HG02610 (cell line): Measurements from ENCODE around the gene ACRBP.

ENCODE experiments used
- ATAC-seq: cut with Tn5 transposase; IDR thresholded peaks from one replicate; pipeline ENCODE4 v1.9.1; 2021; ENCODE audit warnings: mild to moderate bottlenecking, moderate library complexity; ENCODE audit not compliant: unreplicated experiment

Gene ACRBP

DNA sequence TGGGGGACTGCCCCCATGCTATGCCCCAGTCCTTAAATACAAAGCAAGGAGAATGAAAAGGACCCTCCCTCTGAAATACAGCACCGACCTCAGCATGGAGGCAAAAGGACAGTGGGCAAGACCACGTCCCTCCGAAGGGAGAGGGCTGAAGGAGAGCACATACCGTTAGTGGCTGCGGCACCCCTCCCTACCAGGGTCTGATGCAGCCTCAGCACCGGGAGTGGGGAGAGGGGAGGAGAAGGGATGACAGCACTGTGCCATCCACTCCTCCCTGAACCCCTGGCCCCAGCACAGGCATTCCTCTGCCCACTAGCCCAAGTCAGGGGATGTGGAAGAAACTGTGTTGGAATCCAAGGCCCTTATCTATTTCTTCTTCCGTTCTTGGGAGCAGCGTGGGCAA, 3.6 kb upstream of the ACRBP start:
- no peak for ATAC-seq

DNA sequence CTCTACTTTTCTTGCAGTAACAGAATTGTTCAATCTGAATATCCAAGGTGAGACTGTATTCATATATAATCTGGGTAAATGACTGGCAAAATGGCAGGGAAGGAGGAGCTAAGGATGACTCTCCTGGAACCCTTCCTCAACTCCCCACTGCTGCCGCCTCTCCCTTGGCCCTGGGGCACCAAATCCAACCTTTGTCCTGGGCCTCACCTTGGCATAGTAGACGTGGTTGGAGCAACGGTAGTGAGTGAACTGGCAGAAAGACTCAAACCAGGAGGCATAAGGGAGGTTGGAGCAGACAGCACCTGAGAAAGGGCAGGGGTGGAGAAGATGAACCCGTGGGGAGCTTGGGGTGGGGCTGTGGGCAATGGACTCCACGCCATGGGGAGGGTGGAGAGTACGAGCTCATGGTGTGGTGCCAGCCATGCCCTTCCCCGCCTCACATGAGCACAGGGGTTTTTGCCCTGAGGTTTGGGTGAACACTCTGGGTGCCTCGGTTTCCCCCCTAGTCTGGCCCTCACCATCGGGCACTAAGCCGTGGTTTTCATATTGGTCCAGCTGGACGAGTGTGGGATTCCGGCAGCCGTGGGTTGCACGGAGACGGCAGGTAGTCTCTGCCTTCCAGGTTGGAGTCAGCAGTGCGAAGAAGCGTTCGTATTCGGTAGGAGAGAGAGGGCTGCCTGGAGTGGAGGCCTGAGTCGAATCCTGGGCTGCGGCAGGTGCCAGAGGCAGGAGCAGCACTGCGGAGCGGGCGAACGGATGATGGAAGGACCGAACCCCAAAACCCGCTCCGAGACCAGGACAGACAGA, 753 bp downstream of the ACRBP start:
- ATAC-seq: no peak

DNA sequence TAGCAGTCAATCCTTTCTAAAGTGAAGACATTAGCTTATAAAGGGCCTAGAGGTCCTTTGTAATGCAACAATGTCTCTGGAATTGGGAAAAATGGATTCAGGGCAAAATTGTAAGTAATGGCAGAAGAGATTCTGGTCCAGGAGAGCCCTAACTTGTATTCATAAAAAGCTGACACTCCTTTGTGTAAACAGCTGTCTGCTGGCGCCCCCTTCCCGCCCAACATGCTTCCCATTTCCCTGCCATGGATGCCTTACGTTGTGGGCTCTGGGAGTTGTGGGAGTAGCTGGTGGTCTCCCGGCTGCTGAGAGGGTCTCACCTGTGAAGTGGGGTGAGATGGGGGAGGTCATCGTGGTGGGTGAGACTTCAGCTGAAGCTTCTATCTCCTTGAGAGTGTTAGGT, 2.3 kb downstream of the ACRBP start:
- ATAC-seq: no peak

DNA sequence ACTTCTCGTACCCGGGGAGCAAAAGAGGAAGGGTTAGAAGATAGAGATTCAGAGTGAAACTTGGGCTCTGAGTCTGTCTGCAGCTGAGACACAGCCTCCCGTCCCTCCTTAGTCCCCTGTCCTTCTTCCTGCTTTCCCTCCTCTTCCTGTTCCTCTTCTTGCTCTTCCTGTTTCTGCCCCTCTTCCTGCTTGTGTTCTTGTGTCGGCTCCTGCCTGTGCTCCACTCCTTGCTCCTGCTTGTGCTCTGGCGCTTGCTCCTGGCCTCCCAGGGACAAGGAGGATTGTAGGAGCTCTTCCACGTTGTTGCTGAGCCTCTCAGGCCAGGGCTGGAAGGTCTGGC, 3.0 kb downstream of the ACRBP start:
- no peak for ATAC-seq

DNA sequence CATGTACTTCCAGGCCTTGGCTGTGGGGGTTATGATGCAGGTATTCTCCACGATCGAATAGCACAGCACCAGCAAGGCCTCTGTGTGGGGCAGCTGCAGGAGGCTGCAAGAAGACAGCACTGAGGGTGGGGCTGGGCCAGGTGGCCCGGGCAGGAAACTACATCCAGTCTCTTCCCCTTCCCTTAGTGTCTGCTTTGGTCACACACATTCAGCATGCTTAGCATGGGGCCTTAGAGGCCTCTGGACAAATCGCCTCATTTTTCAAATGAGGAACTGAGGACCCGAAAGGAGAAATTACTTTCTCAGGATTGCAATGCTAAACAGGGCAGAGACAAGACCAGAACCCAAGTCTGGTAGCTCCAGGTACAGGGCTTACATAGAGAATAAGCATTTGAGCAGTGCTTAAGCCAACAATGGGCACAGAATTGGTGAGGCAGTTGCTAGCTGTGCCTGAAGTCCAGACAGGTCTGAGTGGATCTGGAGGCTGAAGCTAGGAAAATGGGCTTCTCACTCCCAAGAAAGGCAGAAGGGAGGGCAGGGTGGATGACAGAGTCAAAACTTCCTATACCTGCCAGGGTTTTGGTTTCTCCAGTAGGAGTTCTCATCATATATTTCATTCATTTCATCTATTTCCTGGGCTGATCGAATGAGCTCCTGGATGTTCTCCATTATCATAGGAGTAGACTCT, 3.5 kb downstream of the ACRBP start:
- no peak for ATAC-seq

DNA sequence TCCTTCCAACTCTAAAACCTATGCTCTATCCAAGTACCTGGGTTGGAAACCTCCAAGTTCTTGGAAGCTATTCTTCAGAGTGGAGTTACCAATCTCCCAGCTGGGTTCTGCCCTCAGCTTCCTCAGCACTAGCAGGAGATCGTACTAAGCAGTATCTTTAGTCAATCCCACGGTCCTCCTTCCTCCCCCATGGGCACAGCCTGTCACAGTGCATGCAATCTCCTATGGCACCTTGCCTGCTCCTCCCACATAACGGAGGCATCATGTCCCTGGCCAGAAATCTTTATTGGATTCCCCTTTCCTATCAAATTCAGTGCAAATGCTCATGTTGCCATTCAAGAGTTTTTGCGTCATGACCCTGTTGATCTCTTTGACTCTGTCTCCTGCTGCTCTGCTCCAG, 6.1 kb downstream of the ACRBP start:
- ATAC-seq: no peak

DNA sequence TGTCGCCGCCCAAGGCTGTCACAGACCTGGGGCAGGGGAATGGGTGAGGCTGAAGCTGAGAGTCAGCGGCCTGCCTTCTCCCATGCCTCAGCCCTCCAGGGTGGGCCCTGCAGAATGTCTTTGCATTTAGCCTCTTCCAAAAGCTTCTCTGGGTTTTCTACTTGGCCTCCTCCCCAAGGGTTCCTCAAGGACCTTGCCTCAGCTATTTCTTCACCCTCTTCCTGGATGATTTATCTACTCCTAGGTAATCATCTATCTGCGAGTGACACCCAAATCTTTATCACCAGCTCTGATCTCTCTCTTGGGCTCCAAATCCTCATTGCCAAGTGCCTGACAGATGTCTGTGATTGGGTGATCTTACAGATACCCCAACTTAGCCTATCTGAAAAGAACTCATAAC, 6.7 kb downstream of the ACRBP start:
- no peak for ATAC-seq

DNA sequence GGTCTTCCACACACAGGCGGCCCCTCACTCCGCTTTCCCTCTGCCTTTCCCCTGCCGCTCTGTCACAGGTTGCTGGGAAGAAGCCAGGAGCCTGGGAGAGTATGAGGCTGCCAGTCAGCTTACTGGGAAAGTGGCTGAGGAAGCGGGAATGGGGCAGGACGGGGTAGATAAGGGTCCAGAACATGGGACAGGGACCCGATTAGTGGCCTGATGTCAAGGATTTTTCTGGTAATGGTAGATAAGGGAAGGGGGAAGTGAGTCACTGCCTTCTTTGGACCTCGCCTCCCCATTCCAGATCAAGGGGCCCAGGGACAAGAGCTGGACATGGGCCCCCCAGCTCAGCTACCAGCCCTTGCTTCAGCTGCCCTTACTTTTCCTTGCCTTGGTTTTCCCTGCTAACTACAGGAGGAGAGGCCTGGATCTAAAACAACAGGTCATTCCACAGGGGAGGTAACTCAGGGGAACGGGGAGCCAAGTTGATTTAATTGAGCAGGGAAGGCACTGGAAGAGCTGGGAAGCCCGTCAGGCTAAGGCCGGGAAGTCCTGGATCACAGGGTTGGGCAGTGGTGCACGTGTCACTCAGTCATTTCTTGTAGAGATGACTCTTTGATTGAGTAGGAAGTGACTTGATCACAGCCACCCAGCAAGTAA, 8.0 kb downstream of the ACRBP start:
- no peak for ATAC-seq

DNA sequence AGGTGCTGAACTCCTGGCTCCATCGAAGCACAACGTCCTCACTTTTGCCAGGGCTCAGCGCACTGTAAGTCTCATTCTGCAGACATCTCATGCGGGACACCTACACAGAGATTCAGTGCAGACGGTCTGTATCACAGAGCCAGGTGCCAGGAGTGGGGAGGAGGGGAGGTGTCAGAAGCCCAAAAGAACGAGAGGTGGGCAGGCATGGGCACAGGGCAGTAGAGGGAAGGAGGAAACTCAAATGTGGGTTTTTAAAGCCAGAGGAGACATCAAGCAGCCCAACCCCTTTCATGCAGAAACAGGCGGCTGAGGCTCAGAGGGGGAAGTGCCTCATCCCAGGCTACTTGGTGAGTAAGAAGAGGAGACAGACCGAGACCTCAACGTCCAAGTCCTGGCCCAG, 8.9 kb downstream of the ACRBP start:
- ATAC-seq: no peak

DNA sequence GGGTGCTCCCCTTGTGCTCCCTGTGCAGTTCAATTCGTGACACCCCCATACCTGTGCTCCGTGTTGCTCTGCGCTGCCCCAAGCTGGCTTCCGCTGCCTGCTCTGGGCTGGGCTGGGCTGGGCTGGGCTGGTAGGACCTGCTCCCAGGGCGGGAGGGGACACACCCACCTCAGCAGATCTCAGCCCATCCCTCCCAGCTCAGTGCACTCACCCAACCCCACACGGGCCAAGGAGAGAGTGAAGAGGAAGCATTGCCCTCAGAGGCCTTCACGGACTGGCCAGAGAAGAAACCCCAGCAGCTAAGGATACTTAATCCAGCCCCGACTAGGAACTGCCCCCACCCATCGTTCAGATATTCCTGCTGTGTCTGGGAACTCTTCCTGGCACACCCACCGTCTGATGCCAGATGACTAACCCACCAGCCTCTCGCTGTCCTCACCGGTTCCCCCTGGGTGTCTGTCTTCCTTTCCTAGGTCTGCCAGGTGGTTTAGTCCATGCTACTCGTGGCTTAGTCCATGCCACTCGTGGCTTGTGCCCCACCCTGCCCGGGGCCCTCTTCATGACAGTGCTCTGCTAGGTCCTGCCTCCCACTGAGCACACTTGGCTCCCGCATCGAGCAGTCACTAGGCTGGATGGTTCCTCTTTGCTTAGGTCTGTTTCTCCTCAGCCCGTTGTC, 11.2 kb downstream of the ACRBP start, which contains the start of gene LPAR5:
LPAR5 (minus strand) TSS at position 104 of the 676 bp plus-strand sequence. CDS start 14,711 bp downstream, outside the sequence.
- no peak for ATAC-seq

DNA sequence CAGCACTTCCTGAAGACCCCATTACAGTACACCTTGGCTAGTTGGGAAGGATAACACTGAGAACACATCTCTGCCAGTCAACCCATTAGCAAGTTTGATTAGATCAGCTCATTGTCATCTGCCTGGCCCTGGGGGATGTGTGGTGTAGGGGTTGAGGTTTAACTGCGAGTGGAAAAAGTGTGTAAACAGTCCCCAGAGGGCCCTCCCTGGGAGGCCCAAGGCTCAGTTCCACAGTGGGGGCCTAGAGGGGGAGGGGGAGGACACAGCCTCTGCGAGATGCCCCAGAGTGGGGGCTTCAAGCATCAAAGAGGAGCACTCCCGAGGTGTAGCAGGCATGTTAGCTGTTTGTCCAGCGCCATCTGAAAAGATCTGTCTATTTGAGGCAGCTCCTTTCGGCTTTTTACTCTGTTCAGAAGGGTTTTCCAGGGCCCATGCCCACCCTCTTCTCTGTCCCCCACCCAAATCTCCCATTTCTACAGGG, 11.8 kb downstream of the ACRBP start:
- no peak for ATAC-seq

DNA sequence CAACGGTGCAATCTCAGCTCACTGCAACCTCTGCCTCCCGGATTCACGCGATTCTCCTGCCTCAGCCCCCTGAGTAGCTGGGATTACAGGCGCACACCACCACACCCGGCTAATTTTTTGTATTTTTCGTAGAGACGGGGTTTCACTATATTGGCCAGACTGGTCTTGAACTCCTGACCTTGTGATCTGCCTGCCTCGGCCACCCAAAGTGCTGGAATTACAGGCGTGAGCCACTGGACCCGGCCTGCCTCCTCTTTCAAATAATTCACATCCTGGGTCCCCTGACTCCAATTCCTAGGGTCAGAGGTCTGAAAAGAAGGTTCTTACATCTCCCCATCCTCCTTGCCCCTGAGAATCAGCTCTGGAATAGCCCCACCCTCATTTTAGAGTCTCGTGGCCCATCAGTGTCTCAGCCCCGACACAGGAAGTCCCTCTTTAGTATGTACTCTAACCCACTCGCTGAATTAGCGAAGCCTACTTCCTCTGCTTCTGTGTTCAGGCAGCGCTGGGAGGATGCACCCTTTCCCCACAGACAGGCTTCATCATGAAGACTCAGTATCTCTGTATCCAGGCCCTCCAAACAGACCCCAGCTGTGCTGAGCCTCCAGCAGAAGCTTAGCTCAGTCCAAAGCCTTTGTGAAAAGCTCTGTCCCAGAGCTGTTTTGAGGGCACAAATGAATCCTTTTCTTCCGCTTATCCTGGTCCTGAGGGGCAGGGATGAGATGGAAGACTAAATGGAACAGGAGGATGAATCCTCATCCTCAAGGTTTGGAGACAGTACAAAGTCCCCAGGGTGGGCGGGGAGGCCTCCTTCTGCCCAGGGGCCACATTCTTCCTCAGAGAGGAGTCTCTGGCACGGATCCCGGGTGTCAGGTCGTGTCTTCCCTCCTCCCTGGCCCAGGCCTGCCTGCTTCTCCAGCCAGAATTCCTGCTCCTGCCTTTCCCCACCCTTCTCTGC, 14.9 kb downstream of the ACRBP start:
- ATAC-seq: peak; percentile 66

DNA sequence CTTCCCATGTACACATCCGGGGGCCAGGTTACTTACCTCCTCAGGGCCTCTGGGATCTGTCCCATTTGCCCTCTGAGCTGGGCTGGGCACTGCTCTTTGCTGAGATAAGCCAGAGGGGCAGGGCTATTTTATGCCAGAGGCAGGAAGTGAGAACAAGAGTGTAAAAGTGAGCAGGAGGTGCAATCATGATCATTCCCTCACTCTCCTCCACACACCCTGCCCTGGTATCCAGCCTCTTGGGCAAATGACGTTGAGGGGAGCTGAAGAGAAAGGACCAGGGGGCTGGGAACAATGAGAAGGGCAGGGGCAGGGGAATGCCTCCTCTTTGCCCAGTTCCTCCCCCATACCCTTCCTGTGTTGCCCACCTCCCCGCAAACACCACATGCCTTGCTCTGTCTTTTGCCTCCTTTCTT, 15.7 kb downstream of the ACRBP start:
- ATAC-seq: no peak

DNA sequence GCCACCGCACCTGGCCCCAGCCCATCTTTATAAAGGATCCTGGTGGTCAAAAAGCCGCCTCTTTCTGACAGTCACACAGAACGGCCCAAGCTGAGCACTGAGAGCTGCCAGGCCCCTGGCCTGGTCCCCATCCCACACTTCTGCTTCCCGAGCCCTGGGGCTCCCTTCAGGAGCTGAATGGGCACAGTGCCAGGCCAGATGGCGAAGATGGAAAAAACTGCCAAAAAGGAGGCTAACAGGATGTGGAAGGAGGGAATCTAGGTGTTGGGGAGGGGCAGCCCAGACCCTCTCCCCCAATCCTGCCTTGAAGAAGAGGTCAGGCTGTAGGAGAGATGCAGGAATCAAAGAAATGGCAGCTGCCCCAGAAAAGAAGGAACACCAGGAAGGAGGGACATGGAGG, 16.5 kb downstream of the ACRBP start:
- ATAC-seq: no peak

DNA sequence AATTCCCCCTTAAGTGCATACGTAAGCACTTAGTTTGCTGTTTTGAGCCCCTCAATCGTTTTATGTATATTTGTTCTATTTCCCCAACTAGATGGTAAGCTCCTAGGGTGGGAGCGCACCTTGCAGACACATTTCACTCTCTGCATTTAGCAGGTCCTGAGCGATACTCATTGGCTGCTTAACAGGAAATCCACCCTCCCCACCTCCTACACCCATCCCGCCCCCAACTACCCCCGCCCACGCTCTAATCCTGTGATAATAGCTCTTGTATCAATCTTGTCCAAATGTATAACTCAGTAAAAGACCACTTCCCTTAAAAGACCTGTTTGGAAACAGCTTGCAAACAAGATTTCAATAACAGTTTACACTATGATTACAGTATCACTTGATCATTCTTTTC, 19.6 kb downstream of the ACRBP start:
- no peak for ATAC-seq

DNA sequence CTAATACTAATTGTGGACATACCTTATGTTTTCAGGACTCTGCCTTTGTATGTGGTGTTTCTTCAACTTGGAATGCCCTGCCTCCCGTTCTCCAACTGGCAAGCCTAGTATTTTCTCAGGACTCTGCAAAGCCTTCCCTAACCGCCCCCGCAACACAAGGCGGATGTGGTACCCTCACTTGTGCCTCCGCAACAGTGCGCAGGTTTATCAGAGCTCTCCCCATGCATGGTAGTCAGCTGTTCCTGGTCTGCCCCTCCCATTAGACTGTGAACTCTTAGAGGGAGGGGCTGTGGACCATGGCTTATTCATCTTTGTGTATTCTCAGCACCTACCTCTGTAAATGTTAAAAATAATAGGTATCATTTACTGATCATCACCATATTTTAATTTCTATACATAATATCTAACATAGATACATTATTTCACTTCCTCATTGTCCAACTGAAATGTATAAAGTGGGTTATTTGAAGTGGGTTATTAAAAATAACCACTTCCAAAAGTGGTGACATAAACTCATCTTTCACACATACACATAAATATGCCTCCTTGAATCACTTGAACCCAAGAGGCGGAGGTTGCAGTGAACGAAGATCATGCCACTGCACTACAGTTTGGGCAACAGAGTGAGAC, 20.5 kb downstream of the ACRBP start:
- ATAC-seq: no peak

DNA sequence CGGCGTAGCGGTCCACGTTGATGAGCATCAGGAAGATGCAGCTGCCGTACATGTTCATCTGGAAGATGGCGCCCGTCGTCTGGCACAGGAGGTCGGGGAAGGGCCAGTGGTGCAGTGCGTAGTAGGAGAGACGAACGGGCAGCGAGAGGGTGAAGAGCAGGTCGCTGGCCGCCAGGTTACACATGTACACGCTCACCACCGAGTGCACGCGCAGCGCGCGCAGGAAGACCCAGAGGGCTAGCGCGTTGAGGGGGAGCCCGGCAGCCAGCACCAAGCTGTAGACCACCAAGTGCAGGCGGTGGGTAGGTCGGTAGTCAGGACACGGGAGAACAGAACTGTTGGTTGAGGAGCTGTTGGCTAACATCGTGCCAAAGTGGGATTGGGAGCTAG, 26.4 kb downstream of the ACRBP start:
- ATAC-seq: no peak

DNA sequence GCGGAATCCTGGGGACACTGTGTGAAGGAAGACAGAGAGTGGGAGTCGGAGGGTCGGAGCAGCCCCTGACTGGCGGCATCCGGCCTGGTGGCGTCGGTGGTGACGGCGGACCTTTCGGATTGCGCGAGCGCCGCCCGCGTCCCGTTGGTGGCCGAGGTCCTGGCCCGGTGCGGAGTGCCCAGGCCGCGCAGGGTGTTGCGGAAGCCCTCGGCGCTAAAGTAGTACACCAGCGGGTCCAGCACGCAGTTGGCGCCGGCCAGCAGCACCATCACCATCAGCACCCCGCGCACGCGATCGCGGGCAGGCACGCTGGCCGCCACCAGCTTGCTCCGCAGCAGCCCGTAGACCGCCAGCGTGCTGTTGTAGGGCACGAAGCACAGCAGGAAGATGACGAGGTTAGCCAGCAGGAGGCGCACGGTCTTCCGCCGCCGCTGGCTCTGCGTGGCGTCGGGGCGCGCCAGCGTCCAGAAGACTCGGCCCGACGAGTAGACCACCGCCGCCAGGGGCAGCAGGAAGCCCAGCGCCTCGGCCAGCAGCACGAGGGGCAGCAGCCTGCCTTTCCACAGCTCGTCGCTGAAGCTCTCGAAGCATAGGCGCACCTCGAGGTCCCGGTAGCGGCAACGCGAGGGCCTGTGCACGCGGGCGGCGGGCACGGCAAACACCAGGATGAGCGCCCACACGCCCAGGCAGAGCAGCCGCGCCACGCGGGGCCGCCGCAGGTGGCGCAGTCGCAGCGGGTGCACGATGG, 26.9 kb downstream of the ACRBP start:
- ATAC-seq: no peak
